Central memory CD8-positive, alpha-beta T cell (primary cell): ENCODE measurements around the gene EFNA1.
"Not testable (repeated sequence)": the region's sequence is repeated elsewhere in the genome, so short reads cannot be mapped to it uniquely, and the experiment has no call there.

Experiments used
- ATAC-seq: fragments of 150-1000 bp; cut with Tn5 transposase; replicated peaks from 2 replicates; pipeline ENCODE4 v1.10.0; 2022; ENCODE audit warnings: mild to moderate bottlenecking, moderate FRiP score, moderate number of reproducible peaks; ENCODE audit not compliant: poor library complexity, severe bottlenecking; ENCODE audit errors: extremely low read depth
- DNase-seq, 2 donors: peaks; one replicate each; pipeline ENCODE4 v3.0.0; 2021; ENCODE audit warnings: low spot score in 2 of 2
- H3K27ac Mint-ChIP-seq: one replicate; pipeline ENCODE4 v1.8.0; 2022; ENCODE audit warnings: low read depth, mild to moderate bottlenecking, moderate library complexity, mixed read lengths
- H3K27me3 Mint-ChIP-seq: one replicate; pipeline ENCODE4 v1.8.0; 2022; ENCODE audit warnings: mixed read lengths
- H3K36me3 Mint-ChIP-seq: one replicate; pipeline ENCODE4 v1.8.0; 2022; ENCODE audit warnings: mild to moderate bottlenecking, moderate library complexity, mixed read lengths; ENCODE audit not compliant: insufficient read depth
- H3K4me1 Mint-ChIP-seq: one replicate; pipeline ENCODE4 v1.8.0; 2022; ENCODE audit warnings: mixed read lengths
- H3K4me3 Mint-ChIP-seq: one replicate; pipeline ENCODE4 v1.8.0; 2022; ENCODE audit warnings: mild to moderate bottlenecking, moderate library complexity, mixed read lengths
- H3K9me3 Mint-ChIP-seq: one replicate; pipeline ENCODE4 v1.8.0; 2022; ENCODE audit warnings: mixed read lengths

EFNA1 gene

DNA sequence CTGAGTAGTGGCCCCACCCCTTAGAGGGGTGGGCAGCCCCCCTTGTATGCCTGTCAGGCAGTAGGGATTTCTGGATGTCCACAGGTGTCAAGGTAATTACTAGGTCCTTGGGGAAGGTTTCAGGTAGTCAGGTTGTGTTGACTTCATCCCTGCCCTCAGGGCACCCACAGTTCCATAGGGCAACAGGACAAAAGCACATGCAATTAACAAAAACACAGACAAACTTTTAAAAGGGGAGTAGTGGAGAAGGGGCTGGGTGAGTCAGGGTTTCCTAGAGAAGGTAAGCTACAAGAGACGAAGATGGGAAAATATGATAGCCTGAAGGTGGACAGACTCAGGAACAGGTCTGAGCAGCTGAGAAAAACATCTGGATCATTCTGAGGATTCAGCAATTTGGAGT, 31.3 kb downstream of the EFNA1 start:
- H3K4me1 Mint-ChIP-seq = no peaks in the 10 kb centered on the region
- DNase-seq = no peak
- H3K9me3 Mint-ChIP-seq = no peaks in the 10 kb centered on the region
- H3K36me3 Mint-ChIP-seq = no peaks in the 10 kb centered on the region
- no peak overlapping the region for H3K4me3 Mint-ChIP-seq
- peaks cover 7% of the 10 kb centered on the region for H3K27me3 Mint-ChIP-seq
- no peak for ATAC-seq
- no peak overlapping the region for H3K27ac Mint-ChIP-seq

GRCh38 chr1:155160128-155160527, 32.5 kb downstream of the EFNA1 start:
- no peak for DNase-seq
- Mint-ChIP-seq H3K4me1 (no peaks in the 10 kb centered on the region), H3K4me3 (no peak overlapping the region), H3K36me3 (no peaks in the 10 kb centered on the region), H3K9me3 (no peaks in the 10 kb centered on the region), H3K27me3 (peaks cover 2% of the 10 kb centered on the region), H3K27ac (no peak overlapping the region)
- ATAC-seq = no peak

DNA sequence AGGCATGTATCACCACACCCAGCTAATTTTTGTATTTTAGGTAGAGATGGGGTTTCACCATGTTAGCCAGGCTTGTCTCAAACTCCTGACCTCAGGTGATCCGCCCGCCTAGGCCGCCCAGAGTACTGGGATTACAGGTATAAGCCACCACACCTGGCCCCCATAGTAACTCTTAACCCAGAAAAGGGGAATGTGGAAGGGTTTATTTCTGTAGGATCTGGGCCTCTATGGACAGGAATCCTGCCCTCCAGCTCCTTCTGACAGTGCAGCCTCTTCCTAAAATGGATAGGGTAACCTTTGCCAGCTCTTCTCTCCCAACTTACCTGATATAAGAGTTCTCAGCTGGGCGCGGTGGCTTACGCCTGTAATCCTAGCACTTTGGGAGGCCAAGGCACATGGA, 35.0 kb downstream of the EFNA1 start:
- not testable (repeated sequence) for DNase-seq, H3K4me1 Mint-ChIP-seq, H3K4me3 Mint-ChIP-seq, H3K36me3 Mint-ChIP-seq, H3K27ac Mint-ChIP-seq, H3K27me3 Mint-ChIP-seq, ATAC-seq, H3K9me3 Mint-ChIP-seq

- H3K36me3 Mint-ChIP-seq, H3K4me1 Mint-ChIP-seq, H3K4me3 Mint-ChIP-seq, H3K27ac Mint-ChIP-seq, ATAC-seq, DNase-seq, H3K9me3 Mint-ChIP-seq, H3K27me3 Mint-ChIP-seq: not testable (repeated sequence)
These were observed 36.1 kb downstream of the EFNA1 start for GRCh38 chr1:155163785-155164184.

GRCh38 chr1:155164625-155165024, 36.9 kb downstream of the EFNA1 start:
- H3K36me3 Mint-ChIP-seq, H3K27ac Mint-ChIP-seq, H3K4me1 Mint-ChIP-seq, H3K4me3 Mint-ChIP-seq, H3K9me3 Mint-ChIP-seq, ATAC-seq, DNase-seq, H3K27me3 Mint-ChIP-seq: not testable (repeated sequence)

DNA sequence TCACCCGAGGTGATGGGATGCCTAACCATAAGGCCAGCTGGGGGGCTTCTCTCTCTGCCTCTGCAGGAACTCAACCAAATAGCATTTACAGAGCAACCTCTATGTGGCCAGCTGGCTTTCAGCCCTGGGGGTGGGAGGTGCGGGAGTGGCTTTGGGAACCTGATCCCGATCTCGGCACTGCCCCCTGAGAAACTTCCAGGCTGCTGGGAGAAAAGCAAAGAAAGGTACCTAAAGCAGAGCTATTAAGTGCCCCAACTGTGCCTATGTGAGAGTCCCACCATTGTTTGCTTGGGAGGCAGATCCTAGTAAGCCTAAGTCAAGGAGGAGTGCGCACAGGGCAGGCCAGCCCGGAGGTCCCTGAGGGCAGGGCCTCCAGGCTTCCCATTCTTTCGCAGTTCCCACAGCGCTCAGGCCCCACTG, 38.4 kb downstream of the EFNA1 start:
- Mint-ChIP-seq H3K27ac (no peak overlapping the region), H3K4me1 (peaks cover 9% of the 10 kb centered on the region), H3K9me3 (no peaks in the 10 kb centered on the region), H3K27me3 (no peaks in the 10 kb centered on the region), H3K4me3 (no peak overlapping the region), H3K36me3 (peaks cover 10% of the 10 kb centered on the region)
- DNase-seq (no peak), ATAC-seq (no peak)

- no peak for ATAC-seq
- no peak for DNase-seq
- Mint-ChIP-seq H3K27ac (no peak overlapping the region), H3K9me3 (no peaks in the 10 kb centered on the region), H3K4me1 (peaks cover 9% of the 10 kb centered on the region), H3K4me3 (no peak overlapping the region), H3K27me3 (no peaks in the 10 kb centered on the region), H3K36me3 (peaks cover 16% of the 10 kb centered on the region)
These were observed 38.9 kb downstream of the EFNA1 start for GRCh38 chr1:155166471-155167165.

DNA sequence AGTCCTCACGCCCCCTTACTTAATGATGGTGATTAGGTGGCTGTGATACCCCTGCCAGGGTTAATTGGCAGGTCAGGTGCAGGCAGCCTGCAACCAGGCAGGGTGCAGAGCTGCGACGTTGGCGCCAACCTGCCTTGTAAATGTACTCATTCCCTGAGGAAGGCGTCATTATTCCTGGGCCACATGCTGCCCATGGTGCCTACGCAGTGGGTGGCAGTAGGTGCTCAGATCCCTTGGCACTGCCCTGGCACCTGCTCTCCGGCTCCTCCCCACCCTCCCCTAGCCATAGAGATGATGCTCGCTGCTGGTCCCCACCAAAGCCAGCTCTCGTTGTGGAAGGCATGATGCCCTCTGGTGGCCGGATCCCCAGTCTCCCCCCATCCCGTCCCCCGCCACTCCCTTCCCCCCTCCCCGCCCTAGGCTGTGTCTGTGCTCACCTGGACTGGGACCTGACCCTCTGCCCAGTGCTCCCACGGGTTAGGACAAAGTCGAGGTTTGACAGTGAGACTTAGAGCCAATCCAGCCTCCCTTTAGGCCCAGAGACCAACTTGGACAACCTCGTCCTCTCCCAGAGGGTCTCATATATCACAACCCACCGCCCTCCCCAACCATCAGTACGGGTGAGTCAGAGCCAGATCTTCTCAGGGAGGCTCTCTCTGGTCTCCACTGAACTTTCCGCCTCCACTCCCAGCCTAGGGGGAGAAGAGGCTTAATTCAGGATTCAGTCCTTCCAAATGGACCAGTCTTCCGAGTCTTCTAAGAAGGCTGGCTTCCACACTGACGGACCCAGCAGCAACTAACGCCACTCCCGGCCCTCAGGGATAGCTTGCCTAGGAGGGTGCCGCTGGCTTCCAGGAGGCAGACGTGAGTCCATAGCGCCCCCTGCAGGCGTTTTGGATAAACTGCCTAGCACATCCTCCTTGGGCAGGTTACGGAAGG, 39.8 kb downstream of the EFNA1 start:
- peak; percentile 76 for ATAC-seq
- Mint-ChIP-seq H3K36me3 (peaks cover 19% of the 10 kb centered on the region), H3K4me3 (peak overlapping the region; percentile 49), H3K4me1 (peaks cover 15% of the 10 kb centered on the region), H3K27ac (no peak overlapping the region), H3K9me3 (no peaks in the 10 kb centered on the region), H3K27me3 (no peaks in the 10 kb centered on the region)
- peak; percentile 72 to 83 for DNase-seq

DNA sequence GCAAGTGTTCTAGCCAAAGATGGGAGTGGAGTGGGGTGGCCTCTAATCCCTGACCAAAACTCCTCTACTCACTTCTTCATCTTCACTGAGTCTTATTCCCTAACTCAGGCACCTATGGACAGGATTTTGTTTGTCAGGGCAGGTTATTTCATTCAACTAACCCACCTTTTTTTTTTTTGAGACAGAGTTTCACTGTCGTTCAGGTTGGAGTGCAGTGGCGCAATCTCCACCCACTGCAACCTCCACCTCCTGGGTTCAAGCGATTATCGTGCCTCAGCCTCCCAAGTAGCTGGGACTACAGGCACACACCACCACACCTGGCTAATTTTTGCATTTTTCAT, 40.4 kb downstream of the EFNA1 start:
- not testable (repeated sequence) for ATAC-seq, H3K4me3 Mint-ChIP-seq, DNase-seq, H3K9me3 Mint-ChIP-seq, H3K27me3 Mint-ChIP-seq, H3K27ac Mint-ChIP-seq
- peaks cover 20% of the 10 kb centered on the region for H3K4me1 Mint-ChIP-seq
- H3K36me3 Mint-ChIP-seq = peaks cover 25% of the 10 kb centered on the region

- DNase-seq (no peak), ATAC-seq (no peak)
- Mint-ChIP-seq H3K27me3 (no peaks in the 10 kb centered on the region), H3K4me1 (peaks cover 26% of the 10 kb centered on the region), H3K4me3 (no peak overlapping the region), H3K36me3 (peaks cover 30% of the 10 kb centered on the region), H3K9me3 (no peaks in the 10 kb centered on the region), H3K27ac (no peak overlapping the region)
These were observed 41.0 kb downstream of the EFNA1 start for GRCh38 chr1:155168456-155169210.

DNA sequence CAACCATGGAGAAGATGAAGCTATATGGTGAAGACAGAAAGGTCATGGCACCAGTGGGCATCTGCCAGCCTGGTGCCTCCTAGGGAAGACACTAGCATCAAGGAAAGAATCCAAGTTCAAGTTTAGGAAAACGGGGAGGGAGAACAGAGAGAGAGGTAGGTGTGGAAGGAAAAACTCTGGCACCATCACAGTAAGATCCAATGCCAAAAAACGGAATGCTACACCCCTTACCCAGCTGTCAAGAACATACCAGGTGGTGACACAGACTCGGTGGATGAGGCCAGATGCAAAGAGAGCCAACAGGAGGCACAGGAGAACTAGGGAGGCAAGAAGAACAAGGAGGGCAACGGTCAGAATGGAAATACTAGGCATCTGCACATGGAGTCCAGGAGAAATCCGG, 41.9 kb downstream of the EFNA1 start:
- no peaks in the 10 kb centered on the region for H3K9me3 Mint-ChIP-seq
- peaks cover 35% of the 10 kb centered on the region for H3K36me3 Mint-ChIP-seq
- ATAC-seq (no peak), DNase-seq (no peak)
- no peaks in the 10 kb centered on the region for H3K27me3 Mint-ChIP-seq
- H3K4me3 Mint-ChIP-seq = no peak overlapping the region
- H3K27ac Mint-ChIP-seq = no peak overlapping the region
- H3K4me1 Mint-ChIP-seq = peaks cover 35% of the 10 kb centered on the region

DNA sequence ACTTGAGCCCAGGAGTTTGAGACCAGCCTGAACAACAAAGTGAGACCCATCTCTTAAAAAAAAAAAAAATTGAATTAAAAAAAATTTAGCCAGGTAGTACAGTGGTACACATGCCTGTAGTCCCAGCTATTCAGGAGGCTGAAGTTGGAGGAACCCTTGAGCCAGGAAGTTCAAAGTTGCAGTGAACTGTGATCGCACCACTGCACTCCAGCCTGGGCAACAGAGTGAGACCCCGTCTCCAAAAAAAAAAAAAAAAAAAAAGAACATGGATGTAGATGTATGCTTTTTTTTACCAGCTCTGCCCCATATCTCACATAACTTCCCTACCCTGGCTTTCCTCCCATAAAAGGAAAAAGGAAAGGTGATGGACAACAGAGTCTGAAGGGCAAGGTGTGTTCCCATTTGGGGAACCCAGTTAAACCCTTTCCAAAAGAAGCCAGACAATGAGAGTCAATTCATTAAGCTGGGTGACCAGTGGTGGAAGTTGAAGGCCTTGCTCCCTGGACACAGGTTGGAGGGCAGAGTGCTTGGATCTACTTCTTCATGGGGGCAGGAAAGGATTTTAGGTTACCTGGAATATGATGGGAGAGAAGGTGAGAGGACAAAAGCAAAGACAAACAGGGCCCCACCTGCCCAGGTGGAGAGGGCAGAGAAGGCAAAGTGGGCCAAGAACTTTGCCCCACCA, 42.6 kb downstream of the EFNA1 start:
- no peaks in the 10 kb centered on the region for H3K9me3 Mint-ChIP-seq
- no peak overlapping the region for H3K4me3 Mint-ChIP-seq
- no peak overlapping the region for H3K27ac Mint-ChIP-seq
- ATAC-seq (no peak), DNase-seq (no peak)
- peaks cover 41% of the 10 kb centered on the region for H3K4me1 Mint-ChIP-seq
- H3K27me3 Mint-ChIP-seq = no peaks in the 10 kb centered on the region
- H3K36me3 Mint-ChIP-seq = peaks cover 35% of the 10 kb centered on the region
